ENCODE results near the gene SNTG2.
"Not testable (repeated sequence)": the region's sequence is repeated elsewhere in the genome, so short reads cannot be mapped to it uniquely, and the experiment has no call there.

The SNTG2 gene

DNA sequence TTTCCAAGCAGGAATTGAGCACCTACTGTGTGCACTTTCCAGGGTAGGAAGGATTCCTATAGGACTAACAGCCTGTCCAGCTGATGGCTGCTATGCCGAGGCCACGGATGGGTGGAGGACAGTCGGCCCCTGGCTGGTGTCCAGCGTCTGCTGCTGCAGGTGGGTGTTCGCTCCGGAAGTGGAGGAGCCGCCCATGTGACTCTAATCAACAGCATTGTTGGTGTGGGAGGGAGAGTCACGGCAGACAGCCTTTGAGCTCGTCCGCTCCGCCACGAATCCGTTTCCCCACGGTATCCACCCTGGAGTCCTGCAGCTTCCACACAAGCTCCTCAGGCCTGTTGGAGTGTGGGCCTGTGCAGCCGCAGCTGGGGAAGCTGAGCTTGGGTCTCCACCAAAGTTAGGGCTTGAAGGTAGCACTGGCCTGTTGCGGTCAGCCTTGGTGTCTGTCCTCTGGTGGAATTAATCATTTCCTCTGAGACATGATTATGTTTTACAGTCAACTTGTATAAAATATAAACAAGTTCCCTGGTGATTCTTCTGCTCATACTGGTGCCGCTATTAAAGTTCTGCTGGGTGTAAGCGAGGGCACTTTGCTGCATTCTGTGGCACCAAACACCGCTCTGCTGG is 276.7 kb downstream of the SNTG2 start:
- in situ Hi-C loops (cut with MboI; ENCODE audit: low sequenced_read_pairs) = no loop called here

DNA sequence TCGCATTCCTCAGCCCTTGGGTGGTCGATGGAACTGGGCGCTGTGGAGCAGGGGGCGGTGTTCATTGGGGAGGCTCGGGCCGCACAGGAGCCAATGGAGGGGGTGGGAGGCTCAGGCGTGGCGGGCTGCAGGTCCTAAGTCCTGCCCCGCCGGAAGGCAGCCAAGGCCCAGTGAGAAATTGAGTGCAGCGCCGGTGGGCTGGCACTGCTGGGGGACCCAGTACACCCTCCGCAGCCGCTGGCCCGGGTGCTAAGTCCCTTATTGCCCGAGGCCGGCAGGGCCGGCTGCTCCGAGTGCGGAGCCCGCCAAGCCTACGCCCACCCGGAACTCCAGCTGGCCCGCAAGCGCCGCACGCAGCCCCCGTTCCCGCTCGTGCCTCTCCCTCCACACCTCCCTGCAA is 278.9 kb downstream of the SNTG2 start:
- in situ Hi-C loops (cut with MboI; ENCODE audit: low sequenced_read_pairs) = not testable (repeated sequence)

DNA sequence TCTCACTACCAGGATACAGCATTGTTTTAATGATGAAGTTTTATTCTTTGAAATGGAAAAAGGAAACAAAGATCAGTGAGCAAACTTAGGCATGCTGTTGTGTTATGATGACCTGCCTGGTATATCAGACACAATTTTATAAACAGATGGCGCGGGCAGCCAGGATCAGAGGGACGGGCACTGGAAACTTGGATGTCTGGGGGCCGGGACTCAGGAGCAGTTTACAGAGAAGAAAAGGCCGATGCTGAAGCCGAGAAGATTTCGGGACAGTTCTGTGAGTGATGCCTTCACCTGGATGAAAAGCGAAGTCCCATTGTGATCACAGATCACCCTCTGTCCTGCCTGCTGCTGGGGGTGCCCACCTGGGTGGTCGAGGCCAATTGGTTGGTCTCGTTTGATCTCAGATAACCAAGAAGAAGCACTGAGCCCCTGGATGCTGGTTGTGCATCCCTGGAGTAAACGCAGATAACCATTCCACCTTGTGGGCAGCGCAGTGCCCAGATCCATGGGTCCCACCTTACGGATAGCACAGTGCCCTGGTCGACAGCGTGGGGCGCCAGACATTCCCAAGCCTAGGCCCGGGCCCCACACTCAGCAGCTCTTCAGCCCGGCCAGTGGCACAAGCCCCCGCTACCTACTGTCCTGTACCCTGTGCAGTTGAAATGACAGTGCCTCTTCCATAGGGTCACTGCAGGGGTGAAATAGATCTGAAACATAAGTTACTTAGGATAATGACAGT is 279.7 kb downstream of the SNTG2 start:
- in situ Hi-C loops (cut with MboI; ENCODE audit: low sequenced_read_pairs) = no loop called here

DNA sequence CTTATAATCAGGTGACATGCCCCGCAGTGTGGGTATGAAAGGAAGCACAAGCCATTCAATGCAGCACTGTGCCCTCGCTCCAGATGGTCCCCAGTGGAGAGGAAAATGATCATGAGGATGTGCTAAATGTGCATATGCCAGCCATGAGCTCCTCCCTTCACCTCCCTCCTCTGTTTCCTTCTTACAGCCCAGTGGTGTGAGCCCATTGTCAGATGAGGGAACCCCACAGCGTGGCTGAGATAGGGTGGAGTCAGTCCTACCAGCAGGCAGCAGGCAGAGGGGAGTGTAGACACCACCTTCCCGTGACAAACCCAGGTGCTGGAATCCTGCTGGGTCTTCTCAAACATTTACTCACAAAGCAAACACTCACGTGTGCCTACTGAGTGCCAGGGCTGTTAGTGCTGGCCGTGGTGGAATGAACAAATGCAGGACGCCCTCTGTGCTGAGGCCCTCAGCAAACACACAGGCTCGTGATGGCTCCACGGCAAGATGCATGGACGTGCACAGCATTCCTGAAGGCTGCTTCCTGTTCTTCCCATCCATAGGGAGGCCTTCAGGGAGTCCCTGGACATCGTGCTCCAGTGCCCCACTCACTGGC is 280.9 kb downstream of the SNTG2 start:
- in situ Hi-C loops (cut with MboI; ENCODE audit: low sequenced_read_pairs) = no loop called here

DNA sequence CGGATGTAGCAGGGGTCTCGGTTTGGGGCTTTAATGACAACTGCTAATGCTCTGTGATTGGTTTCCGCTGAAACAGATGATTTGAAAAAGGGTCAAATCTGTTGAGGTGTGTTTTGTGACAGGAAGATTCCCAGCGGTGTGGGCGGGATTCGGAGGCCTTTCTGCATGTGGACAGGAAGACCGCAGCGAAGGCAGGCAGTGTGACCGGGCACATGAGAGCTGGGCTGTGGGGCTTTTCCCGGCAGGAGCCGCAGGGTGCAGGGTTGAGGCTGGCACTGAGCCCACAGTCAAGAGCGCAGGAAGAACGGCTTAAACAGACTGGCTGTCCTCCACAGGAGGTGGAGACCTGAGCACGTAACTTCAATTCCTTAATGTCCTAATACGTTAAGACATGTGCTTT is 282.6 kb downstream of the SNTG2 start:
- in situ Hi-C loops (cut with MboI; ENCODE audit: low sequenced_read_pairs) = no loop called here

DNA sequence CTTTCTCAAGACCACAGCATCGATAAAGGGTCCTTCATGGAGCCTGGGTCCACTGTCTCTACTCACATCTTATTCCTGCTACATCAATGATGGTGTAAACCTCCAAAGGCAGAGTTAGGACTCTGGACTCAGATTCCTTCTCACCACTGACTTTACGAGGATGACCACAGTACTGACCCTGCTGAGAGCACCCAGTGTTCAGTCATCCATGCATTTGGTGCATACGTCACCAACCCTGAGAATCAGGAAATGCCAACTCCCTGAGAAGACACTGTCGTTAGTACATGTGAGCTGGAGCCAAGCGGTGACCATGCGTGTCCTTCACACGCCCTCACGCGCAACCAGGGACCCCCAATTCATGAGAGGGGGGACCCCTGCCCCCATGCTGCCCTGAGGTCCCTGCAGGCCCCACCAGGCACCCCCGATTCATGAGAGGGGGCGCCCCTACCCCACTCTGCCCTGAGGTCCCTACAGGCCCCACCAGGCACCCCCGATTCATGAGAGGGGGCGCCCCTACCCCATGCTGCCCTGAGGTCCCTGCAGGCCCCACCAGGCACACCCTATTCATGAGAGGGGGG is 284.2 kb downstream of the SNTG2 start:
- in situ Hi-C loops (cut with MboI; ENCODE audit: low sequenced_read_pairs) = no loop called here

DNA sequence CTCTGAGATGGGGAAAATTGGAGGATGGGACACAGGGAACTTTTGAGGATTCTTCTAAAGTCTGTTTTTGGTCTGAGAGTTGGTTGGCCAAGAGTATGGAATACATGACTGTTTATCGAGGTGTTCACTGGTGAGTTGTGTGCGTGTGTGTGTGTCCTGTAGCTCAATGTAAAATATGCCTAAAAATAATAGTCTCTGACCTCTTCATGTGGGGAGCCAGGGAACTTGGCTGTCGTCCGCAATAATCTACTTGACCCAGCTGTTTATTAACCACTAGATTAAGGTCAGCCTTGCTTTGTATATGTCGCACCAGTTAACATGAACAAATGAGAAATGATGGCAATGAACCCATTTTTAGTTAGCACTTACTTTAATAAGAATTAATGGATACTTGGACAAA is 285.2 kb downstream of the SNTG2 start:
- in situ Hi-C loops (cut with MboI; ENCODE audit: low sequenced_read_pairs) = no loop called here

DNA sequence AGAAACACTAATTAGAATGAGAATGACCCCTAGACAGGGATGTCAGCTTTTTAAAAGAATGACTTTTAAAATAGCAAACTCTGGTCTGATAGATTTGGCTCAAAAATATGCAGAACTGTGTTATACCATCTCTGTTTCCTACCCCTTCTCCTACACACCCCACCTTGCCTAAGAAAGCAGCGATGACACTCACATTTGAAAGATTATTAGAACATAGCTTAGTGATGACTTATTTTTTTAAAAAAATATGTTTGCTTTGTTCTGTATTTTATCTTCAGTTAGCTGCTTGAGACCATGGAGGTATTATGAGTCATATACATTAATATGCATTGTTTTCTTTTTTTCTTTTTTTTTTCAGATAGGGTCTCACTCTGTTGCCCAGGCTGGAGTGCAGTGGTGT is 286.0 kb downstream of the SNTG2 start:
- in situ Hi-C loops (cut with MboI; ENCODE audit: low sequenced_read_pairs) = no loop called here

DNA sequence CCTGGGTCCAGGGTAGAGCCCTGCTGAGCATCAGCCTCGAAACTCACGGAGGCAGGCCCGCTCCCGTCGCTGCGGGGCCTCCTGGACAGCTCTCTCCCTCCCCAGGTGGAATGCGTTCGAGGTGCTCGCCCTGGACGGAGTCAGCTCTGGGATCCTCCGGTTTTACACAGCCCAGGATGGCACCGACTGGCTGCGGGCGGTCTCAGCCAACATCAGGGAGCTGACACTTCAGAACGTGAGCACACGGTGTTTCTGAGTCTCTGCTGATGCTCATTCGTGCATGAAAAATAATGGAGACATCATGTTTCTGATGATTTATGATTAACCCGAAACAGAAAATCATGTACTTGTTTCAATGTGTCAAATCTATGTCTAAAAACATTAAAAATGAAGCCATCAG is 287.1 kb downstream of the SNTG2 start:
- in situ Hi-C loops (cut with MboI; ENCODE audit: low sequenced_read_pairs) = no loop called here

DNA sequence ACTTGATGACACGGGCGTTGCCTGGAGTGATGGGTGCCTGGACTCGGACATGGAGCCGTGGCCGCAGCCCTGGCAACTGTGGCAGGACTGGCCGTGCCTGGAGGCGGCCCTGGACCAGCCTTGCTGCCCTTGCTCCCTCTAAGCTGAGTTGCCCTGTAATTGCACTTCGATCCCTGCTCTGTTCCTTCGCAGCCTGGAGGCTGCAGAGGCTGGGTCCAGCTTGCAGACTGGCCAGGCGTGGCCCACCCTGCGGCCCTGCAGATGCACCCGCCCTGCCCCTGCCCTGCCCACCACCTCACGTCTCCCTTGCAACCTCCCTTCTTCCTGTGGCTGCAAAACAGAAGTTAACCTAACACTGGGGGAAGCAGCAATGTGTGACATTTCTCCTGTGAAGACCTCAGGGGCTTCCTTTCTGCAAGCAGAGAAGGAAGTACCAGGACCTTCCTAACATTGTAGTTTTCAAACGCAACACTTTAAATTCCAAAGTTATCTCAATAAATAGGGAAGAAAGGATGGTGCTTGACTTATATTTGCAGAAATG is 288.0 kb downstream of the SNTG2 start:
- in situ Hi-C loops (cut with MboI; ENCODE audit: low sequenced_read_pairs) = no loop called here

DNA sequence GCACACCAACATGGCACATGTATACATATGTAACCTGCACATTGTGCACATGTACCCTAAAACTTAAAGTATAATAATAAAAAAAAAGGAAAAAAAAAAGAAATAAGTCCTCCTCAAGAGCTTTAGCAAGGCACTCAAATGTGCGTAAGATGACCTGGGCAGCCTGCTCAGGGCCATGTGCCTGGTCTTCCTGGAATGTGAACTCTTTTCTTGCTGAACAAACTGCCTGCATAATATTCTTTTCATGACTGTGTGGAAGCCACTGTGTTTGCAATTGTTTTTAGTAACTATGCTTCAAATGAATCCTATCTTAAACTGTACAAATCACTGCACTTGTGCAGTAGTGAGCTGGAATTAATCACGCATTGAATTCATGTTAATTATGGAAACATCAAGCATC is 294.5 kb downstream of the SNTG2 start:
- in situ Hi-C loops (cut with MboI; ENCODE audit: low sequenced_read_pairs) = no loop called here

DNA sequence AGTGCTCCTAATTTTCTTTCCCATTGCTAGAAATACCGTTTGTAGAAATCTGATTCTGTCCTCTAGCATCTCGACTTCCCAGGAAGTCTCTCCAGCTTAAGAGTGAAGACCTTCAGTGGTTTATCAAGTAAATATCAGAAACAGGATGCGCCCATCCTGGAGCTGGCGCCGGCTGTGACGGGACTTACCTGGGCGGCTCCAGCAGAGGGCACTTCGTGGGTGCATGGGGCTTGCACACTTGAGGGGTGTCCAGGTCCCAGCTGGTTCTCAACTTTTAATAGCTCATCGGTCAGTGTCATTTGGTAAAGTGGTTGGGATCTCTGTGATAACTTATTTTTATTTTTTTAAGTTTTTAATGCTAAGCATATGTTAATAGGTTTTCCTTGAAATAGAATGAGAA is 295.6 kb downstream of the SNTG2 start:
- in situ Hi-C loops (cut with MboI; ENCODE audit: low sequenced_read_pairs) = no loop called here

DNA sequence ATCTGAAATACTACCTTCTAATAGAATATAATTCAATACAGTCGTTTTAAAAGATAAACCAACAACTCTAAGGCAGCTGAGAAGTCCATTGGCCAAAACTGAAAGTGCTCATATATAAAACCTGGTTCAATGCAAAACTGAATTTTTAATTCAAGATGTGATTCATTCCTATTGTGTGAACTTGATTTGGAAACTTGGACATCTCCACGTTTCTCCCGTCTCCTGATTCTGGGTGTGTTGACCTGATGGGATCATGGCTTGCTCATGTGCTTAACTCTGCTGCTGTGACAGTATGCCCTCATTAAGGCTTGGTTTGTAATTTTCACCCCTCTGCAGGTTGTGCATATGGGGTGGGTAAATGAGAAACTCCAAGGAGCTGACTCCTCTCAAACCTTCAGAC is 296.3 kb downstream of the SNTG2 start:
- in situ Hi-C loops (cut with MboI; ENCODE audit: low sequenced_read_pairs) = no loop called here

DNA sequence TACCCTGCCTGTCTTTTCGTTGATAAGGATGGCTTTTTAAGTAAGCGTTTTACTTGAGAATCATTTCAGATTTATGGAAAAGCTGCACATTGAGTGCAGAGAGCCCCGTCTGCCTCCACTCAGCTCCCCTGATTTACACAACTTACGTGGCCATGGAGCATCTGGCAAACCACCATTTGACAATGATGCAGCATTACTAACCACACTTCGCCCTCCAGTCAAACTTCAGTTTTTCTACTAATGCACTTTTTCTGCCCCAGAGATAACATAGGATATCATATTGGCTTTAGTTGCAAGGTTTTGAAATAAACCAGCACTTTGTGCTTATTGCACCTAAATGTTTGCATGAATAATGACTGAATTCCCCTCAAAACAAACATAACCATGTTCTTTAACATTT is 297.5 kb downstream of the SNTG2 start:
- in situ Hi-C loops (cut with MboI; ENCODE audit: low sequenced_read_pairs) = no loop called here

DNA sequence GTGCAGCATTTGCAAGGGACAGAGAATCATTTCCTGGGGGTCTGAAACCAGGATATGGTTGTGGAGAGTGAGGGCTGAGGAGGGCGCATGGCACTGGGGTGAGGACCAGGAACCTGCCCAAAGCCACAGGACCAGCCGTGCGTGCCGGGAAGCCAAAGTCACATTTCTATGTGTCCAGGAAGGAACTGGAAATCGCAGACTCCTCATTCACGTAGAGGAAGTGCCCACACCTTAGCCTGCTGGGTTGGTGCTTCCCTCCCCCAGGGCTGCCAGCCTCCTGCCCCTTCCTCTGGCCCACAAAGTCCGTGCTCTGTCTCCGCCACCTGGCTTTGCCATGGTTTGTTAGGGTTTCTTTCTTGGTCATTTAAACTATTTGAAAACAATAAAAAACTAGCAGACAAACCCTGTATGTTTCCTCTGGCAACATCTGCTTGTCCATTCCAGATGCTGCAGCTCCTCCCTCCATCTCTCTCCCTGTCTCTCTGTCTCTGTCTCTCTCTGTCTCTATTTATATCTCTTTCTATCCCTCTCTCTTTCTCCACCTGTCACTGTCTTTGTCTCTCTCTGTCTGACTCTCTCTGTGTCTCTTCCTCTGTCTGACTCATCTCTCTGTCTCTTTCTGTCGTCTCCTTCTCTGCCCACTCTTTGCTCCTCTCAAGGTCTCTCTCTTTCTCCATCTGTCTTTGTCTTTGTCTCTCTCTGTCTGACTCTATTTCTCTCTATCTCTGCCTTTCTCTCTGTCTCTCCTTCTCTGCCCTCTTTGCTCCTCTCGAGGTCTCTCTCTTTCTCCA is 299.4 kb downstream of the SNTG2 start:
- in situ Hi-C loops (cut with MboI; ENCODE audit: low sequenced_read_pairs) = no loop called here

DNA sequence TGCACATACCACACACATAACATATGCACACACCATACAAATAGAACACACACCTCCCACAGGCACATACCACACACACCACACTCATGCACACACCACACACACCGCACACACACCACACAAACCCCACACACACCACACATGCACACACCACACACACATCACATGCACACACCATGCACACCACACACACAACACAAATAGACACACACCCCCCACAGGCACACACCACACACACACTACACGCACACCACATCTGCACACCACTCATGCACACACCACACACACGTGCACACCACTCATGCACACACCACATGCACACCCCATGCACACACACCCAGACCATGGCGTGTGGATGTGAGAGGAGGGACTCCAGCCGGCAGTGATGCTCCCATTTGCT is 300.9 kb downstream of the SNTG2 start:
- in situ Hi-C loops (cut with MboI; ENCODE audit: low sequenced_read_pairs) = no loop called here

DNA sequence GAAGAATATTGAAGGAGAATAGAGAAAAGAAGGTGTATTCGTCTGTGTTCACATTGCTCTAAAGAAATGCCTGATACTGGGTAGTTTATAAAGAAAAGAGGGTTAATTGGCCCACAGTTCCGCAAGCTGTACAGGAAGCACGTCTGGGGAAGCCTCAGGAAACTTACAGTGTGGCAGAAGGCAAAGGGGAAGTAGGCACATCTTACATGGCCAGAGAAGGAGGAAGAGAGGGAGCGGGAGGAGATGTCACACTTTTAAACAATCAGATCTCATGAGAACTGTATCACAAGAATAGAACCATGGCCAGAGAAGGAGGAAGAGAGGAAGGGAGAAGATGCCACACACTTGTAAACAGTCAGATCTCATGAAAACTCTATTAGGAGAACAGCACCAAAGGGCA is 303.0 kb downstream of the SNTG2 start:
- in situ Hi-C loops (cut with MboI; ENCODE audit: low sequenced_read_pairs) = no loop called here

DNA sequence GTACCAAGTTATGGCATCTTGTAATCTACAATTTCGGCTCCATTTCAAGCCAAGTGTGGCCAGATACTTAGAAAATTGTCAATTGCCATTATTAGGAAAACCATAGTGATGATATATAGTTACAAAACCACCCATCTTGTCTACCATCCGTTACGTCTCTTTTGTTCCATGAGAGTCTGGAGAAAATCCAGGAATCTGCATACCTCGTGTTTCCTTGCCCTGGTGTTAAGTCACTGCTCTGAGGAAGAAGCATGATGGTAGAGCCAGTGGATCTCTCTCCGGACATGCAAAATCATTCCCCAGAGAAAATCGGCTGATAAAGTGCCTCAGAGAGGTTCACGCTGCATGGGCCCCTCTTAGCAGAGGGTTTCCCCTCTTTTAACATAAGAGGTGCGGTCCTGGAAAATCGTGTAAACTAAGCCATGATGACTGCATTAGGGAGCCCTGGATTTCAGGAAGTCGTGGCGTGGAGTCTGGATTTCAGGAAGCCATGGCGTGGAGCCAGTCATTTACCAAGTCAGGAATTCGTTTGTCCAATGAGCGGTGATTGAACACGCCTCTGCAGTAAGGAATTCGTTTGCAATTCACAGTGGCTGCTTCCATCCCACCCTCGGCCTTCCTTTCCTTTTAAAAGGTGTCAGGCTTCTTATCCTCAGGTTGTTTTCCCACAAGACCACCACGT is 304.2 kb downstream of the SNTG2 start:
- in situ Hi-C loops (cut with MboI; ENCODE audit: low sequenced_read_pairs) = no loop called here

DNA sequence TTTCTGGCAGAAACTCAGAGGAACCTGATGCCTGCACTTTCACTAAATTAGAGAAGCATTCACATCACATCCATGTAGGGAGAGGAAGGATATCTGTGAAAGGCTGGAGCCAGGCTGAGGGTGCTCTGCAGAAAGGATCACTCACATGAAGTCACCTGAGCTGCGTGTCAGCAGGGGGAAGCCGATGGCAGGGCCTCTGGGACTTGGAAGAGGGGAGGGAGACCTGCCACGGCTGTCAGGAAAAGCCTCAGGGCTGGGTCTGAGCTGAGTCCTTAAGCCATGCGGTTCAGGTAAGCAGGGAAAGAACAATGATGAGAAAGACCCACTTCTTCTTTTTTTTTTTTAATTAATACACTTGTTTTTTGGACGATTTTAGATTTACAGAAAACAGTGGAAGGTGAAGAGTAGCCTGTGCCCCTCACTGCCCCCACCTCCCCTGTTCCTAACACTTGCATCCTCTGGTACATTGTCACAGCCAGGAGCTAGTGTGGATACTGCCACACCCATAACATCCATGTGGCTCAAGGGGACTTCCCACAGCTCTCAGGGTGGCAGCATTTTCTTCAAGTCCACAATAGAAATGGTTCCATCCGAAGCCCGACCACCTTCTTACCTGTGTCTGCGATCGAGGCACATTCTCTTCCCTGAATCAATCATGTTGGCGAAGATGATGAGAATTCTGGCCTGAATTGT is 306.1 kb downstream of the SNTG2 start:
- in situ Hi-C loops (cut with MboI; ENCODE audit: low sequenced_read_pairs) = no loop called here

DNA sequence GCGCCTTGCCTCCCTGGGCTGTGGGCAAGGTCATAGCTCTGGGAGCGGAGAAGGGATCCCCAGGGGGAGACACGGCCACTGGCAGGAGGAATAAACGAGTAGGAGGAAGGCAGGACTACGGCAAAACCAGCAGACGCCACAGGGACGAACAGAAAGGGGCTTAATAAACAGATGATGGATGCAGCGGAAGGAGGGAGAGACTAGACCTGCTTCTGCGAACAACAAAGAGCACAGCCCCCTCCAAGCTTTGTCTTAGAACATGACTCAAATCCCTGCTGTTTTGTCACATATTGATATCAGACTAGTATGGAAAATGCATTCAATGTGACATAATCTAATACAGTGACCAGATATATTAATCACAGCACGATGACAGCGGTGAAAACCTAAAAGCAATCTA is 306.7 kb downstream of the SNTG2 start:
- in situ Hi-C loops (cut with MboI; ENCODE audit: low sequenced_read_pairs) = no loop called here

All from HL-60/S4 (cell line).